SKM-1 (cell line): Measurements from ENCODE around the gene NRSN1.
A peak's percentile ranks its signal among the peaks of the same experiment; 100 is the strongest.

ENCODE experiments used
- DNase-seq: peaks from one replicate; lab custom pipeline; 2025; ENCODE audit not compliant: unreplicated experiment; lab: John Stamatoyannopoulos, UW

NRSN1 gene

GRCh38 chr6:24125980-24126379, at the start of gene NRSN1:
TSS of gene NRSN1 (plus strand) at chr6:24126215. CDS start at chr6:24134328, 8,113 bp downstream.
- DNase-seq, result no peak

DNA sequence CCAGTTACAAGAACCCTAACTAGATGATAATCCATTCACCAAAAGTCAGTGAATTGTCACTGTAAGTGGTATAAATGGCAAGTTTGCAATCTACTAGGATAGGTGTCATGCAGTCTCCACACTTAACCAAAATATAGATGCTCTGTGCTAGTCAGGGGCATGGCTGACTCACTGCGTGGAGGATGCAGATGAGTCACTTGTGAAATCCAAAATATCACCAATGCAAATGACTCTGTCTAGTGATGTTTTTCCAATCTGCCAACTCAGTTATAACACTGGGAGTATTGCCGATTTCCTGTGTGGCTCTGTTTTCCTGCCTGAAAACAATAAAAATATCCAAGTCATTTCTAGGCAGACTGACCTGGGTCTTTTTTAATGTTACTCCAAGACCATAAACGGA, 47.8 kb upstream of the NRSN1 start:
- no peak for DNase-seq

- no peak for DNase-seq
Observed at GRCh38 chr6:24079076-24079475, 46.9 kb upstream of the NRSN1 start.

GRCh38 chr6:24080711-24081110, 45.3 kb upstream of the NRSN1 start:
- DNase-seq, result no peak

- DNase-seq, result no peak
Observed at GRCh38 chr6:24089736-24090135, 36.3 kb upstream of the NRSN1 start.

GRCh38 chr6:24092407-24092806, 33.6 kb upstream of the NRSN1 start:
- DNase-seq, result no peak

GRCh38 chr6:24093381-24093780, 32.6 kb upstream of the NRSN1 start:
- no peak for DNase-seq

- no peak for DNase-seq
Observed at GRCh38 chr6:24099181-24099580, 26.8 kb upstream of the NRSN1 start.

DNA sequence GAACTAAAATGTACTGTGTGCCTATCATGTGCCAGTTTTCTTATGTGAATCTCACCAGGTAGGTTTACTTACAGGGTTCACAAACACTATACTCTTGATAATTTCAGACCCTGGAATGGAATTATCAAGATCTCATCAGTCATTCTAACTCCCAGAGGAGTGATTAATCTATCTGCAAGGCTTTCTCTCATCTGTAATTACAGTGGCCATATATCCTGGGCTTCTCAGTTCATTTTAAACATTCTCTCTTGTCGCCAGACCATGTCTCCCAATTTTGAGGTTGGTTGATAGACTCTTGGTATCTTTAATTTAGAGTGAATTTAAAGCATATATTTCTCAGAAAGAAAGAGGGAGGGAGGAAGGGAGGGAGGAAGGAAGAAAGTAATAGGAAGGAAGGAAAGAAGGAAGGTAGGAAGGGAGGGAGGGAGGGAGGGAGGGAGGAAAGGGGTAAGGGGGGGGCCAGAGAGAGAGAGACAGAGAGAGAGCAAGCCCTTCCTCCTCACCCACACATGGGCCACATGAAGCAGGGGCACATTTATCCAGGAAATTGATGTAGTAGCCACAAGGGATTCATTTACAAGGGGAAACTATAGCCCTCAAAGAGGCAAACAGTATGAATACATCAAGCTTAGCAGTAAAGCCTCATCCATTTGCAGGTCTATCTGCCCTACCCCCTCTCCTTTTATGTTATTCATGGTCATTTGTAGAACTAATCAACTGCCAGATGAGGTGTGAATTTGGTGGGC, 25.8 kb upstream of the NRSN1 start:
- no peak for DNase-seq

- DNase-seq, result no peak
Observed at GRCh38 chr6:24100770-24101155, 25.3 kb upstream of the NRSN1 start.

- no peak for DNase-seq
Observed at GRCh38 chr6:24105191-24105590, 20.8 kb upstream of the NRSN1 start.

DNA sequence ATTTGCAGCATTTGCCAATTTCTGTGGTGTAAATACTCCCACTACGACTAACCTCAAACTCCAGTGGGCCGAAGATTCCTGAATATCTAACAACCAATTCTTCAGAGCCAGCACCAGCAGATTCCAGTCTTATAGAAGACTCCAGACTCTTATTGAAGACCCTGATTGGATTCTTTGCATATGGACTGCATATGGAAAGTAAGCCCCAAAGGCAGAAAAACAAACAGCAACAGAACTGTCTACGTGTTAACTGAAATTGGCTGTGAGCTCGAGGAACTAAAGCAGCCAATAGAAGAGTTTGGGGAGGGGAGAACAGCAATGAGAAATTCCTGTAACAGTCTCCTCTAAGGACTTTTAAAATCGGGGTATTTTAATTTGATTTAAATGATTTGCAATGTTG, 19.7 kb upstream of the NRSN1 start:
- no peak for DNase-seq

GRCh38 chr6:24107294-24107693, 18.7 kb upstream of the NRSN1 start:
- DNase-seq, result no peak

- DNase-seq, result no peak
Observed at GRCh38 chr6:24108056-24108455, 18.0 kb upstream of the NRSN1 start.

- DNase-seq, result no peak
Observed at GRCh38 chr6:24110417-24110816, 15.6 kb upstream of the NRSN1 start.

- DNase-seq, result no peak
Observed at GRCh38 chr6:24113891-24114290, 12.1 kb upstream of the NRSN1 start.

GRCh38 chr6:24117021-24117420, 9.0 kb upstream of the NRSN1 start:
- DNase-seq, result no peak

GRCh38 chr6:24122139-24122538, 3.9 kb upstream of the NRSN1 start:
- DNase-seq, result no peak

DNA sequence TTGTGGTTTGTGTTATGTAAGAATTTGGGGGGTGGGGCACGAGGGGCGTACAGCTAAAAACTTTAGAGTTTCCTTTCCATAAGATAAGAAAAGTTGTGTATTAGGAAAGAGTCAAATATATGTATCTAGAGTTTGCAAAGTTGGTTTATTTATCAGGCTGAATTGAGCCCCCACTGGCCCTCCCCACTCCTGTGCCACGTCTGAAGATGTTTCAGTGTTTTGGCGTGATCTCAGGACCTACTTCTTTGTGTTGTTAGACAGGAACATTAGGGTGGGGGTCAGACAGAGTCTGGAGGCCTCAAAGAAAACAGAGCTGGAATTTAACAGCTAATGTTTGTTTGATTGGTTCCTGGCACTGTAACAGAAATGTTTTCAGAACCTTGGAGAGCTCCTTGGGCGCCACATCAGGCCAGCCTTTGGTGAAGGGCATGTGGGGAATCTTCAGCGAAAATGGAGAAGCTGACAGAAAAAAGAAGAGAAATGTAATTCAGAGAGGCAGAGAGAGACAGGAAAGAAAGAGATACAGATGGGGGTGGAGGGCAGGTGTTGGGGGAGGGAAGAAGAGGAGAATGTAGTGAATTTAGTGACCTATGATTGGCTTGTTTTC, 674 bp downstream of the NRSN1 start:
- peak; percentile 1 for DNase-seq

DNA sequence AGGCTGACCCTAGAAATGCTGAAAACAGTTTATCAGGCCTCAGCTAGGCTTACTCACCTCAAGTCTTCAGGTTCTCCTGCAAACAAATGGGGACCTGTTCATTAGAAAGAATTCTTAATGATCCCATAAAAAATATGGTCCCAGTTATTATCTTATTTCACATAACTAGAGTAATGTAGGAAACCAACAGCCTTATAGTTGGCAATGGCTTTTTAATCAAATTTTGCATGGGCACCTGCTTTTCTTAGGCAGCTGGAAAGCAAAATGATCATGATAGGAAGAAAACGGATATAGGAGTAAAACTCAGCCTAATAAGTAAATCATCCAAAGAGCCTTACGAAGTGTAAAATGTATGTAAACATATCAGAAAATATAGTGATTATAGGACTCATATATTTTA, 1.3 kb downstream of the NRSN1 start:
- no peak for DNase-seq

- DNase-seq, result no peak
Observed at GRCh38 chr6:24131751-24132150, 5.7 kb downstream of the NRSN1 start.

DNA sequence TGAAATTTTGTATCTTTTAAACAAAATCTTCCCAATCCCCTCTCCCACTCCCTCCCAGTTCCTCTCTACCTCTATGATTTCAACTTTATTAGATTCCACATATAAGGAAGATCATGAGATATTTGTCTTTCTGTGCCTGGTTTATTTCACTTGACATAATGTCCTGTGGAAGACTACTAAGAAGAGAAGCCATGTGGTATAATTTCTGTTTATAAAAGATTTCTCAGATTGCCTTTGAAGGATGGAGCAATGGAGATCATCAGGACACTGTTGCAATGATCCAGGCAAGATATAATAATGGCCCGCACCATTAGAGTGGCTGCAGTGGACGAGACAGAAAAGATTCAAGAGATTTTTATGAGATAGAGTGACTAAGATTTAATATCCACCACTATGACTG, 13.1 kb downstream of the NRSN1 start:
- no peak for DNase-seq

GRCh38 chr6:24139639-24140038, 13.6 kb downstream of the NRSN1 start:
- no peak for DNase-seq
